Peyer's patch (tissue), 4 donors: ENCODE results near the gene CA11. TPM values are rescaled to one million over a fixed set of nuclear protein-coding genes. Genes with fewer than 3 reads are reported as not detected.
"Not testable (repeated sequence)": the region's sequence is repeated elsewhere in the genome, so short reads cannot be mapped to it uniquely, and the experiment has no call there.

Source experiments
- DNase-seq, 3 donors: peaks; one replicate each; pipeline ENCODE4 v3.0.0-alpha.2; 2017 to 2019
- H3K27ac ChIP-seq, 4 donors: fragments of 200-600 bp; sonication (generic); one replicate each; pipeline ENCODE4 v1.5.1; 2016 to 2019
- H3K27me3 ChIP-seq, 2 donors: fragments of 200-600 bp; sonication (generic); one replicate each; pipeline ENCODE4 v1.5.1; 2019
- H3K36me3 ChIP-seq, 3 donors: fragments of 200-600 bp; sonication (generic); one replicate each; pipeline ENCODE4 v1.5.1; 2016 to 2019
- H3K4me1 ChIP-seq, 4 donors: fragments of 200-600 bp; sonication (generic); one replicate each; pipeline ENCODE4 v1.5.1; 2016 to 2019
- H3K4me3 ChIP-seq, 4 donors: fragments of 200-600 bp; sonication (generic); 1 replicate in 3 of 4; 2 replicates in 1 of 4; pipeline ENCODE4 v1.5.1; 2016 to 2019; ENCODE audit warnings: mild to moderate bottlenecking in 1 of 4
- H3K9me3 ChIP-seq, 4 donors: fragments of 200-600 bp; sonication (generic); one replicate each; pipeline ENCODE4 v1.5.1; 2016 to 2019; ENCODE audit warnings: mild to moderate bottlenecking in 1 of 4
- POLR2A ChIP-seq, 2 donors: fragments of 450-650 bp; IDR thresholded peaks; one replicate each; pipeline ENCODE4 v1.5.1; 2017; ENCODE audit warnings: antibody characterized with exemption in 2 of 2, mild to moderate bottlenecking in 2 of 2, moderate library complexity in 2 of 2
- total RNA-seq, 4 donors: library from RNA; depleted of rRNA; stranded (reverse); fragments of >200 nt; gene quantifications; one replicate each; pipeline ENCODE4 v1.1.0, GENCODE V29; 2016
- TF ChIP-seq, protein P1 (sequence below), 6 experiments: fragments of 450-650 bp in 4 of 6; fragments of 200-600 bp in 2 of 6; sonication (generic) in 1 of 6; IDR thresholded peaks; one replicate each; pipeline ENCODE4 v1.5.1; 2017 to 2019; ENCODE audit warnings: antibody characterized with exemption in 6 of 6, mild to moderate bottlenecking in 3 of 6, moderate library complexity in 1 of 6

CA11 gene
- total RNA-seq, 4 donors from 2014 or later = 0.70 to 8.3 (median 2.1) TPM

DNA sequence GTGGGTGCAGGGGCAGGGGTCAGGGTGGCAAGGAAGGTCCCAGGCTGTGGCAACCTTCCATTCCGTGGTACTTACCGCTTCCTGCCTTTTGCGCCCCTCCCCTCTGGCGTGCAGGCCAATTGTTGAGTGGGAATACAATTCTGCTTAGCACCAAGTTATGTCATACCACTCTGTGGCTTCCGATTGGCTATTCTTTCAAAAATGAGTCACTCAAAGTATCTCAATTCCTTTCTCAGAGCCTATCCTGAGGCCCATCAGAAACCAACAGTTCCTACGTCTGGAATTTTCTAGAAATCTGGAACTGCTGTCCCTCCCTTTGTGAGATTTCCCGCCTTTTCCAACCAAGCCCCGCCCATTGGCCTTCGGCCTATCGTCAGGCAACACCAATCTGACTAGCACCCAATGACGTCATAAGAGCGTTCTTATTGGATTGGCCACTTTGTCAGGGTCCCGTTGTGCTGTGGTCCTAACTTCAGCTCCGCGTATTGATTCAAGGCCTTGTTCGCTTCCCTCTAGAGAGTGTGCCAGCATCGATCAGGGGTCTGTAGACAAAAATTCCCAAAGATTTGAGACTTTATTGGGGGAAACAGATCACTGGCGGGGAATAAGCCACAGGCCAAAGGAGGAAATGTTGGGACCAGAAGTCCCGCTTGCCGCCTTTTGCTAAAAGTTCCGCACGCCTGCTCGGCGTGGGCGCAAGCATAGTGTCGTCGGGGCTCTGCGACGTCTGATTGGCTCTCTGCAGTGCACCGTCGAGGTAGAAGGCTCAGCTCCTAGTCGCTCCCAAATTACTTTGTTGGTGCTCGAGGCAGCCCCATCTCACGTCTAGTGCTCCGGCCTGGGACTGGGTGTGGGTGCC lies 15.1 kb upstream of the CA11 start:
- TF ChIP-seq, protein P1, sequence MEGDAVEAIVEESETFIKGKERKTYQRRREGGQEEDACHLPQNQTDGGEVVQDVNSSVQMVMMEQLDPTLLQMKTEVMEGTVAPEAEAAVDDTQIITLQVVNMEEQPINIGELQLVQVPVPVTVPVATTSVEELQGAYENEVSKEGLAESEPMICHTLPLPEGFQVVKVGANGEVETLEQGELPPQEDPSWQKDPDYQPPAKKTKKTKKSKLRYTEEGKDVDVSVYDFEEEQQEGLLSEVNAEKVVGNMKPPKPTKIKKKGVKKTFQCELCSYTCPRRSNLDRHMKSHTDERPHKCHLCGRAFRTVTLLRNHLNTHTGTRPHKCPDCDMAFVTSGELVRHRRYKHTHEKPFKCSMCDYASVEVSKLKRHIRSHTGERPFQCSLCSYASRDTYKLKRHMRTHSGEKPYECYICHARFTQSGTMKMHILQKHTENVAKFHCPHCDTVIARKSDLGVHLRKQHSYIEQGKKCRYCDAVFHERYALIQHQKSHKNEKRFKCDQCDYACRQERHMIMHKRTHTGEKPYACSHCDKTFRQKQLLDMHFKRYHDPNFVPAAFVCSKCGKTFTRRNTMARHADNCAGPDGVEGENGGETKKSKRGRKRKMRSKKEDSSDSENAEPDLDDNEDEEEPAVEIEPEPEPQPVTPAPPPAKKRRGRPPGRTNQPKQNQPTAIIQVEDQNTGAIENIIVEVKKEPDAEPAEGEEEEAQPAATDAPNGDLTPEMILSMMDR (IDR thresholded peaks at IDR 0.05) = no peak
- no peak for TF ChIP-seq POLR2A (IDR thresholded peaks at IDR 0.05)
- peak overlapping the region; percentile 31 to 46 (median 35) for H3K27ac ChIP-seq
- peak overlapping the region in 1 of 4 donors; percentile 23 for H3K4me3 ChIP-seq
- H3K4me1 ChIP-seq = peaks cover 0 to 5% (median 0%) of the 10 kb centered on the region in 4 donors
- no peaks in the 10 kb centered on the region for H3K9me3 ChIP-seq
- DNase-seq = peak; percentile 82 to 93 (median 82)
- no peaks in the 10 kb centered on the region for H3K27me3 ChIP-seq
- no peaks in the 10 kb centered on the region for H3K36me3 ChIP-seq

DNA sequence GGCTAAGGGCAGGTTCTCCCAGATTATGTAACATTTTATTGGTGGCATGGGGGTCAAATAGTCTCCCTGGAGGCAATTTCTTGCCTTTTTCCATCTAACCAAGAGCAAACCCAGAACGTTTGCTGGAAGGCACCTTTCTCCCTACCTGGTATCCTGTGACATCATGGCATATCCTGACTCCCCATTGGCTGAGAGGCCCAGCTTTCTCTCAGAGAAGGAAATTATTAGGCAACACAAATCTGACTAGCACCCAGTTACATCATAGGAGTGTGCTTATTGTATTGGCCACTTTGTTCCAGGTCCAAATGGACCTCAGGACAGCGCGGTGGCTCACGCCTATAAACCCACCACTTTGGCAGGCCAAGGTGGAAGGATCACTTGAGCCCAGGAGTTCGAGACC lies 13.8 kb upstream of the CA11 start:
- Histone ChIP-seq H3K4me1 (peaks cover 0 to 5% (median 0%) of the 10 kb centered on the region in 4 donors), H3K4me3 (no peak overlapping the region), H3K9me3 (no peaks in the 10 kb centered on the region), H3K36me3 (no peaks in the 10 kb centered on the region), H3K27me3 (no peaks in the 10 kb centered on the region), H3K27ac (no peak overlapping the region)
- no peak for DNase-seq
- TF ChIP-seq POLR2A (IDR thresholded peaks at IDR 0.05) = no peak
- TF ChIP-seq, protein P1 (IDR thresholded peaks at IDR 0.05) = no peak

DNA sequence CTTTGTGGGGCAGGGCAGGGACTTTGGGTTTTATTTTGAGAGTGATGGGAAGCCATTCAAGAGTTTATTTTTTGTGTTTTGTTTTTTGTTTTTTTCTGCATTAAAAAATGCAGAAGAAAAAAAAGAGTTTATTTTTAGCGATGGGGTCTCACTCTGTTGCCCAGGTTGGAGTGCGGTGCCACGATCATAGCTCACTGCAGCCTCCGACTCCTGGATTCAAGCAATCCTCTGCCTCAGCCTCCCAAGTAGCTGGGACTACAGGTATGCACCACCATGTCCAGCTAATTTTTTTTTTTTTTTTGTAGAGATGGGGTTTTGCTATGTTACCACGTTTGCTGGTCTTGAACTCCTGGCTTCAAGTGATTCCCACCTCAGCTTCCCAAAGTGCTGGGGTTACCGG lies 12.5 kb upstream of the CA11 start:
- no peak for TF ChIP-seq POLR2A (IDR thresholded peaks at IDR 0.05)
- TF ChIP-seq, protein P1 (IDR thresholded peaks at IDR 0.05) = no peak
- H3K27ac ChIP-seq = no peak overlapping the region
- H3K27me3 ChIP-seq = no peaks in the 10 kb centered on the region
- no peaks in the 10 kb centered on the region for H3K36me3 ChIP-seq
- peaks cover 0 to 5% (median 0%) of the 10 kb centered on the region in 4 donors for H3K4me1 ChIP-seq
- DNase-seq = no peak
- no peak overlapping the region for H3K4me3 ChIP-seq
- H3K9me3 ChIP-seq = no peaks in the 10 kb centered on the region

DNA sequence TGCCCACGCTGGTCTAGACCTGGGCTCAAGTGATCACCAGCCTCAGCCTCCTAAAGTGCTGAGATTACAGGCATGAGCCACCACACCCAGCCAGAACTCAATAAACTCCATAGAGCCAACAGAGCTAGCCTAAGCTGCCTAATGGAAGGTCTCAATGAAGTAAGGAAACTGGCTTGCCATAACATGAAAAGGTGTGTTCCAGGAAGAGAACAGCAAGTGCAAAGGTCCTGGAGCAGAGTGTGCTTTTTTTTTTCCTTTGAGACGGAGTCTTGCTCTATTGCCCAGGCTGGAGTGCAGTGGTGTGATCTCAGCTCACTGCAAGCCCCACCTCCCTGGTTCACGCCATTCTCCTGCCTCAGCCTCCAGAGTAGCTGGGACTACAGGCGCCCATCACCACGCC lies 11.8 kb upstream of the CA11 start:
- H3K9me3 ChIP-seq, H3K4me3 ChIP-seq, H3K27me3 ChIP-seq, DNase-seq, H3K4me1 ChIP-seq, H3K36me3 ChIP-seq: not testable (repeated sequence)
- peak in 1 of 2 donors; percentile 12 for TF ChIP-seq POLR2A (IDR thresholded peaks at IDR 0.05)
- H3K27ac ChIP-seq = peak overlapping the region in 1 of 4 donors; percentile 43

DNA sequence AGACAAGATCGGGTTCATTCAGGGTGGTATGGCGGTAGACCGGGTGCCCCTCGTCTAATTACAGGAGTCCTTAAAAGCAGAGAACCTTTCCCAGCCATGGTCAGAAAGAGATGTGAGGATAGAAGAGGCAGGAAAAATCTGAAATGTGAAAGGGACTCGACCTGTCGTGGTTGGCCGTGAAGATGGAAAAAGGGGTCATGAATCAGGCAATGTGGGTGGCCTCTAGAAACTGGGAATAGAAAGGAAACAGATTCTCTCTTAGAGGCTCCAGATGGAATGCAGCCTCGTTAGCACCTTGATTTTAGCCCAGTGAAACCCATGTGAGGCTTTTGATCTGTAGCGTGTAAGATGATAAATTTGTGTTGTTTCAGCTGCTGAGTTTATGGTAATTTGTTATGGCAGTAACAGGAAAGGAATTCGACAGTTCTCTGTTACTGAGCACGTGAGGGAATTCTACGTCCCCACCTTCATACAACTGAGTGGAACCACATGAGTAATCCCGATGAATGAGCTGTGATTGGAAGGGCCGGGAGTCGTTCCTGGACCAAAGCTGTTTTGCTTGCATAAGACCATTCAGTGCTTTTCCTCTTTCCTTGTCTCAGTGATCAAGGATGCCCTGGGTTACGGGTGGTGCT lies 11.0 kb upstream of the CA11 start:
- H3K27me3 ChIP-seq = no peaks in the 10 kb centered on the region
- no peak overlapping the region for H3K4me3 ChIP-seq
- no peaks in the 10 kb centered on the region for H3K9me3 ChIP-seq
- no peak overlapping the region for H3K27ac ChIP-seq
- H3K36me3 ChIP-seq = no peaks in the 10 kb centered on the region
- TF ChIP-seq, protein P1 (IDR thresholded peaks at IDR 0.05) = no peak
- TF ChIP-seq POLR2A (IDR thresholded peaks at IDR 0.05) = no peak
- H3K4me1 ChIP-seq = peaks cover 0 to 5% (median 0%) of the 10 kb centered on the region in 4 donors
- DNase-seq = peak in 1 of 3 donors; percentile 59
